GM23338 (cell line): Measurements from ENCODE around the gene WDSUB1. TPM values are rescaled to one million over a fixed set of nuclear protein-coding genes. Genes with fewer than 3 reads are reported as not detected.

Source experiments
- ATAC-seq: fragments of 200-7000 bp; cut with Tn5 transposase; 3 replicates; pipeline ENCODE4 v1.9.1; 2020
- DNase-seq: peaks from one replicate; pipeline ENCODE4 v3.0.0-alpha.2; 2015; ENCODE audit warnings: low spot score
- H2AFZ ChIP-seq: fragments of 200-600 bp; sonication (generic); 2 replicates; pipeline ENCODE4 v1.8.0; 2016; ENCODE audit warnings: antibody characterized with exemption, mild to moderate bottlenecking, moderate library complexity
- H3F3A ChIP-seq: fragments of 200-600 bp; sonication (generic); replicated peaks from 2 replicates; pipeline ENCODE4 v1.8.0; 2017; ENCODE audit warnings: antibody characterized with exemption, mixed run types, low read depth
- H3K27ac ChIP-seq: fragments of 200-600 bp; sonication (generic); 2 replicates; pipeline ENCODE4 v1.6.1; 2016; ENCODE audit warnings: low read depth
- H3K27me3 ChIP-seq: fragments of 200-600 bp; sonication (generic); 2 replicates; pipeline ENCODE4 v1.8.0; 2016; ENCODE audit warnings: mild to moderate bottlenecking, mixed run types, moderate library complexity; ENCODE audit not compliant: insufficient read depth
- H3K36me3 ChIP-seq: fragments of 200-600 bp; sonication (generic); 2 replicates; pipeline ENCODE4 v1.8.0; 2016; ENCODE audit warnings: mild to moderate bottlenecking; ENCODE audit not compliant: insufficient read depth
- H3K4me1 ChIP-seq: fragments of 200-600 bp; sonication (generic); 2 replicates; pipeline ENCODE4 v1.8.0; 2016; ENCODE audit warnings: mild to moderate bottlenecking, moderate library complexity; ENCODE audit not compliant: insufficient read depth
- H3K4me2 ChIP-seq: fragments of 200-600 bp; sonication (generic); 2 replicates; pipeline ENCODE4 v1.7.1; 2017; ENCODE audit warnings: mixed run types
- H3K4me3 ChIP-seq: fragments of 200-600 bp; sonication (generic); 2 replicates; pipeline ENCODE4 v1.6.1; 2016; ENCODE audit warnings: mixed run types
- H3K79me2 ChIP-seq: fragments of 200-600 bp; sonication (generic); replicated peaks from 2 replicates; pipeline ENCODE4 v1.8.0; 2017; ENCODE audit warnings: mild to moderate bottlenecking; ENCODE audit not compliant: insufficient read depth
- H3K9me2 ChIP-seq: fragments of 200-600 bp; sonication (generic); 2 replicates; pipeline ENCODE4 v1.8.0; 2017; ENCODE audit not compliant: insufficient read depth
- H4K20me1 ChIP-seq: fragments of 200-600 bp; sonication (generic); replicated peaks from 2 replicates; pipeline ENCODE4 v1.8.0; 2017; ENCODE audit warnings: mild to moderate bottlenecking; ENCODE audit not compliant: insufficient read depth
- H3K27ac Mint-ChIP-seq: 2 replicates; pipeline ENCODE4 v1.8.0; 2020; ENCODE audit warnings: inconsistent platforms, mild to moderate bottlenecking, moderate library complexity, mixed read lengths
- H3K27me3 Mint-ChIP-seq: 3 replicates; pipeline ENCODE4 v1.8.0; 2022; ENCODE audit warnings: low read depth, mild to moderate bottlenecking, moderate library complexity, mixed read lengths, inconsistent platforms; ENCODE audit not compliant: insufficient read depth, poor library complexity
- H3K36me3 Mint-ChIP-seq: 3 replicates; pipeline ENCODE4 v1.8.0; 2021; ENCODE audit warnings: low read depth, mild to moderate bottlenecking, inconsistent platforms, moderate library complexity, mixed read lengths
- H3K4me1 Mint-ChIP-seq: 3 replicates; pipeline ENCODE4 v1.8.0; 2020; ENCODE audit warnings: mild to moderate bottlenecking, inconsistent platforms, mixed read lengths
- H3K4me3 Mint-ChIP-seq: 3 replicates; pipeline ENCODE4 v1.8.0; 2021; ENCODE audit warnings: moderate library complexity, mild to moderate bottlenecking, inconsistent platforms, mixed read lengths
- H3K9me3 Mint-ChIP-seq: 3 replicates; pipeline ENCODE4 v1.8.0; 2020; ENCODE audit warnings: moderate library complexity, mild to moderate bottlenecking, inconsistent platforms, mixed read lengths
- CREB1 ChIP-seq: fragments of 250-450 bp; sonication (Bioruptor Pico); IDR thresholded peaks from 2 replicates; pipeline ENCODE4 v1.5.0; 2020; ENCODE audit warnings: low read depth, mild to moderate bottlenecking, moderate library complexity
- ETS1 ChIP-seq: IDR thresholded peaks from 2 replicates; pipeline ENCODE4 v1.6.1; 2016; ENCODE audit warnings: antibody characterized with exemption
- EZH2 ChIP-seq: fragments of 200-600 bp; sonication (generic); IDR thresholded peaks from one replicate; pipeline ENCODE4 v1.8.0; 2017; ENCODE audit warnings: antibody characterized with exemption, mild to moderate bottlenecking, low read depth; ENCODE audit not compliant: unreplicated experiment
- EZH2phosphoT487 ChIP-seq: fragments of 200-600 bp; sonication (generic); IDR thresholded peaks from one replicate; pipeline ENCODE4 v1.8.1; 2018; ENCODE audit warnings: antibody characterized with exemption; ENCODE audit not compliant: unreplicated experiment
- JUNB ChIP-seq: IDR thresholded peaks from one replicate; pipeline ENCODE4 v1.6.1; 2016; ENCODE audit warnings: antibody characterized with exemption; ENCODE audit not compliant: unreplicated experiment
- NANOG ChIP-seq: IDR thresholded peaks from 2 replicates; pipeline ENCODE4 v1.6.1; 2016; ENCODE audit warnings: antibody characterized with exemption, borderline replicate concordance
- POLR2AphosphoS5 ChIP-seq: IDR thresholded peaks from 2 replicates; pipeline ENCODE4 v1.6.1; 2016; ENCODE audit warnings: antibody characterized with exemption, low read depth
- REST ChIP-seq: IDR thresholded peaks from one replicate; pipeline ENCODE4 v1.6.1; 2018; ENCODE audit warnings: antibody characterized with exemption; ENCODE audit not compliant: unreplicated experiment
- STAT1 ChIP-seq: IDR thresholded peaks from one replicate; pipeline ENCODE4 v1.6.1; 2016; ENCODE audit warnings: antibody characterized with exemption; ENCODE audit not compliant: unreplicated experiment
- ZNF114 ChIP-seq: fragments of 250-450 bp; sonication (Bioruptor Pico); IDR thresholded peaks from 2 replicates; pipeline ENCODE4 v1.5.0; 2020; ENCODE audit warnings: mild to moderate bottlenecking, moderate library complexity
- ZNF331 ChIP-seq: fragments of 250-450 bp; sonication (Bioruptor Pico); IDR thresholded peaks from 2 replicates; pipeline ENCODE4 v1.5.0; 2020; ENCODE audit warnings: low read depth, mild to moderate bottlenecking, moderate library complexity
- ZNF462 ChIP-seq: fragments of 250-450 bp; sonication (Bioruptor Pico); IDR thresholded peaks from 2 replicates; pipeline ENCODE4 v1.5.0; 2020; ENCODE audit warnings: mild to moderate bottlenecking, moderate library complexity
- polyA plus RNA-seq: library from polyadenylated mRNA; unstranded; fragments of >200 nt; fragmentation: Nextera tagmentation; extraction: Ambion mirVana; gene quantifications from 2 replicates; pipeline ENCODE4 v1.2.1, GENCODE V29; 2016
- total RNA-seq: library from RNA; depleted of rRNA; stranded (reverse); fragments of >200 nt; shearing (Covaris generic); gene quantifications from 2 replicates; pipeline ENCODE4 v1.2.3, GENCODE V29; 2014

The WDSUB1 gene
- total and polyA plus RNA-seq, 2 experiments from 2014 or later, result 9.9 to 12.2 TPM

- no peak for ATAC-seq
- no peak overlapping the region for H3K4me3 ChIP-seq
- no peak overlapping the region for H3K27ac ChIP-seq
- no peaks in the 10 kb centered on the region; the same call in 1 of the 2 replicates for H4K20me1 ChIP-seq
- no peaks in the 10 kb centered on the region for H3K9me3 Mint-ChIP-seq
- peaks cover 6% of the 10 kb centered on the region; the same call in 1 of the 3 replicates for H3K36me3 Mint-ChIP-seq
- DNase-seq, result no peak
- H3K4me1 Mint-ChIP-seq, result no peaks in the 10 kb centered on the region
- no peaks in the 10 kb centered on the region for H3K4me1 ChIP-seq
- H3K27me3 ChIP-seq, result no peaks in the 10 kb centered on the region
- no peaks in the 10 kb centered on the region for H3K27me3 Mint-ChIP-seq
- no peaks in the 10 kb centered on the region for H3K79me2 ChIP-seq
- H2AFZ ChIP-seq, result no peak overlapping the region
- H3K4me3 Mint-ChIP-seq, result no peak overlapping the region
- H3K36me3 ChIP-seq, result no peaks in the 10 kb centered on the region
- no peaks in the 10 kb centered on the region for H3K9me2 ChIP-seq
- H3K27ac Mint-ChIP-seq, result no peak overlapping the region
- TF ChIP-seq REST, result no peak
- no peak for TF ChIP-seq ZNF331 (CRISPR knock-in tag)
- no peak for TF ChIP-seq ZNF462 (CRISPR knock-in tag)
- no peak for TF ChIP-seq EZH2phosphoT487
- TF ChIP-seq POLR2AphosphoS5, result no peak
- TF ChIP-seq STAT1, result no peak
- TF ChIP-seq EZH2, result no peak
- TF ChIP-seq ZNF114 (CRISPR knock-in tag), result no peak
- TF ChIP-seq NANOG, result no peak
- no peak for TF ChIP-seq ETS1
- TF ChIP-seq CREB1 (CRISPR knock-in tag), result no peak
- no peak for TF ChIP-seq JUNB
- H3K4me2 ChIP-seq, result no peak overlapping the region
- no peaks in the 10 kb centered on the region for H3F3A ChIP-seq
Measured at GRCh38 chr2:159251296-159252173, 35.0 kb downstream of the WDSUB1 start.
